DOHH2 (cell line): ENCODE measurements around the gene PQBP1.
"Not testable (repeated sequence)": the region's sequence is repeated elsewhere in the genome, so short reads cannot be mapped to it uniquely, and the experiment has no call there.

Experiments
- H3F3A ChIP-seq: fragments of 200-600 bp; sonication (generic), shearing (Covaris generic); 2 replicates; pipeline ENCODE4 v1.6.0; 2016; ENCODE audit warnings: antibody characterized with exemption, mild to moderate bottlenecking; ENCODE audit not compliant: control insufficient read depth, insufficient read depth
- H3K27ac ChIP-seq: fragments of 200-600 bp; sonication (generic); 2 replicates; pipeline ENCODE4 v1.5.1; 2014; ENCODE audit warnings: low read depth, mild to moderate bottlenecking, low read length, moderate library complexity
- H3K27me3 ChIP-seq: fragments of 200-600 bp; sonication (generic); 2 replicates; pipeline ENCODE4 v1.6.1; 2014; ENCODE audit warnings: mild to moderate bottlenecking, low read length, mixed read lengths; ENCODE audit not compliant: control insufficient read depth
- H3K36me3 ChIP-seq: fragments of 200-600 bp; sonication (generic); 2 replicates; pipeline ENCODE4 v1.6.1; 2014; ENCODE audit warnings: mild to moderate bottlenecking, low read length, moderate library complexity, mixed read lengths; ENCODE audit not compliant: control insufficient read depth
- H3K4me1 ChIP-seq: fragments of 200-600 bp; sonication (generic); 2 replicates; pipeline ENCODE4 v1.6.1; 2014; ENCODE audit warnings: mild to moderate bottlenecking, low read length, mixed read lengths; ENCODE audit not compliant: control insufficient read depth
- H3K4me2 ChIP-seq: fragments of 200-600 bp; sonication (generic); 2 replicates; pipeline ENCODE4 v1.6.0; 2014; ENCODE audit warnings: mild to moderate bottlenecking, low read length, moderate library complexity
- H3K4me3 ChIP-seq: fragments of 200-600 bp; sonication (generic); 2 replicates; pipeline ENCODE4 v1.5.1; 2014; ENCODE audit warnings: mild to moderate bottlenecking, low read length, mixed read lengths
- H3K79me2 ChIP-seq: fragments of 200-600 bp; sonication (generic); 2 replicates; pipeline ENCODE4 v1.6.1; 2014; ENCODE audit warnings: mild to moderate bottlenecking, low read length, mixed read lengths; ENCODE audit not compliant: control insufficient read depth
- H3K9me2 ChIP-seq: fragments of 200-600 bp; sonication (generic); replicated peaks from 2 replicates; pipeline ENCODE4 v1.6.1; 2014; ENCODE audit warnings: mild to moderate bottlenecking, low read length, mixed read lengths; ENCODE audit not compliant: control insufficient read depth
- H3K9me3 ChIP-seq: fragments of 200-600 bp; sonication (generic); 2 replicates; pipeline ENCODE4 v1.6.1; 2014; ENCODE audit warnings: antibody characterized with exemption, low read length, mixed read lengths; ENCODE audit not compliant: control insufficient read depth, insufficient read depth
- H4K20me1 ChIP-seq: fragments of 200-600 bp; sonication (generic); 2 replicates; pipeline ENCODE4 v1.6.0; 2014; ENCODE audit warnings: low read depth, mild to moderate bottlenecking, antibody characterized with exemption, low read length, moderate library complexity; ENCODE audit not compliant: control insufficient read depth, insufficient read depth
- EZH2phosphoT487 ChIP-seq: fragments of 200-600 bp; sonication (generic); IDR thresholded peaks from 2 replicates; pipeline ENCODE4 v1.6.1; 2017; ENCODE audit warnings: borderline replicate concordance, mild to moderate bottlenecking, antibody characterized with exemption, low read length, moderate library complexity, mixed read lengths
- TF ChIP-seq, protein P1 (sequence below): fragments of 200-600 bp; sonication (generic); IDR thresholded peaks from one replicate; pipeline ENCODE4 v1.5.1; 2014; ENCODE audit warnings: antibody characterized with exemption, mild to moderate bottlenecking, low read depth, low read length; ENCODE audit not compliant: poor library complexity, severe bottlenecking

The PQBP1 gene

DNA sequence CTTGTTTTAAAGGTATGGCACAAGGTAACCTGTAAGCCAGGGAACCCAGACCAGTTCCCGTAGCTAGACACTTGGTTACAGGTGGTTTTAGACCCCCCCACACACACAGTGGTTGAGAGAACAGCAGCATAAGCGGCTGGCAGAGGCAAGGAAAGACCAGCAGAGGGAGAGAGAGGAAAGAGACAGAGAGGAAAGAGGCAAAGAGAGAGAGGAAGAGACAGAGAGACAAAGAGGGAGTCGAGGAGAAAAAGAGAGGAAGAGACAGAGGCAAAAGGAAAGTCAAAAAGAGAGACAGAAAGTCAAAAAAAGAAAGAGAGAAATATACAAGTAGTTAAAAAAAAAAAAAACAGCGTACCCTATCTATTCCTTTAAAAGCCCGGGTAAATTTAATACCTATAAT, 42.8 kb upstream of the PQBP1 start:
- H3K9me2 ChIP-seq, result no peaks in the 10 kb centered on the region
- H3K27ac ChIP-seq, result no peak overlapping the region
- no peaks in the 10 kb centered on the region for H3F3A ChIP-seq
- no peak overlapping the region for H3K4me2 ChIP-seq
- H3K9me3 ChIP-seq, result no peaks in the 10 kb centered on the region
- no peaks in the 10 kb centered on the region for H3K79me2 ChIP-seq
- H3K36me3 ChIP-seq, result no peaks in the 10 kb centered on the region
- TF ChIP-seq EZH2phosphoT487, result no peak
- TF ChIP-seq, protein P1, sequence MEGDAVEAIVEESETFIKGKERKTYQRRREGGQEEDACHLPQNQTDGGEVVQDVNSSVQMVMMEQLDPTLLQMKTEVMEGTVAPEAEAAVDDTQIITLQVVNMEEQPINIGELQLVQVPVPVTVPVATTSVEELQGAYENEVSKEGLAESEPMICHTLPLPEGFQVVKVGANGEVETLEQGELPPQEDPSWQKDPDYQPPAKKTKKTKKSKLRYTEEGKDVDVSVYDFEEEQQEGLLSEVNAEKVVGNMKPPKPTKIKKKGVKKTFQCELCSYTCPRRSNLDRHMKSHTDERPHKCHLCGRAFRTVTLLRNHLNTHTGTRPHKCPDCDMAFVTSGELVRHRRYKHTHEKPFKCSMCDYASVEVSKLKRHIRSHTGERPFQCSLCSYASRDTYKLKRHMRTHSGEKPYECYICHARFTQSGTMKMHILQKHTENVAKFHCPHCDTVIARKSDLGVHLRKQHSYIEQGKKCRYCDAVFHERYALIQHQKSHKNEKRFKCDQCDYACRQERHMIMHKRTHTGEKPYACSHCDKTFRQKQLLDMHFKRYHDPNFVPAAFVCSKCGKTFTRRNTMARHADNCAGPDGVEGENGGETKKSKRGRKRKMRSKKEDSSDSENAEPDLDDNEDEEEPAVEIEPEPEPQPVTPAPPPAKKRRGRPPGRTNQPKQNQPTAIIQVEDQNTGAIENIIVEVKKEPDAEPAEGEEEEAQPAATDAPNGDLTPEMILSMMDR, result no peak
- H3K4me1 ChIP-seq, result no peaks in the 10 kb centered on the region
- H3K27me3 ChIP-seq, result no peaks in the 10 kb centered on the region
- H3K4me3 ChIP-seq, result no peak overlapping the region
- no peaks in the 10 kb centered on the region for H4K20me1 ChIP-seq

DNA sequence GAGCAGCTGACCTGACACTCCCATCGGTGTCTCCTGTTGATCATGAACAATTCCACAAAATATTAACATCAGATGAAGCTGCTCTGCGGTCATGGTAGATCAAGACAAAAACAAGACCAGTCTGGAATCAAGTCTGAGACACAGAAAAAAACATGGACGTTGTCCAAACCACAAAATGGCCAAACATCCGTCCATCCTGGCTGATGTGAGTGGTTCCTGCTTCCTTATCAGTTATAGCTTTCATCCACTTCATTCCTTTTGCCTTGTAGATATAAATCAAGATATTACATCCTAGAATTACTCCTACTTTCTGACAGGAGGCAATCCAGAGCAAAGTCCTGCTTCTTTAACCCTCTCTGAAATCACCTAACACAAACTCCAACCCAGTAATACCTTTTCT, 33.5 kb upstream of the PQBP1 start:
- no peak overlapping the region for H3K4me2 ChIP-seq
- no peak overlapping the region for H3K27ac ChIP-seq
- TF ChIP-seq, protein P1, result no peak
- no peak for TF ChIP-seq EZH2phosphoT487

DNA sequence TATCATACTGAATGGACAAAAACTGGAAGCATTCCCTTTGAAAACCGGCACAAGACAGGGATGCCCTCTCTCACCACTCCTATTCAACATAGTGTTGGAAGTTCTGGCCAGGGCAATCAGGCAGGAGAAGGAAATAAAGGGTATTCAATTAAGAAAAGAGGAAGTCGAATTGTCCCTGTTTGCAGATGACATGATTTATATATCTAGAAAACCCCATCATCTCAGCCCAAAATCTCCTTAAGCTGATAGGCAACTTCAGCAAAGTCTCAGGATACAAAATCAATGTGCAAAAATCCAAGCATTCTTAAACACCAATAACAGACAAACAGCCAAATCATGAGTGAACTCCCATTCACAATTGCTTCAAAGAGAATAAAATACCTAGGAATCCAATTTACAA, 25.7 kb upstream of the PQBP1 start:
- H4K20me1 ChIP-seq, H3K4me2 ChIP-seq, H3K9me2 ChIP-seq, H3K79me2 ChIP-seq, H3K4me1 ChIP-seq, H3F3A ChIP-seq, H3K9me3 ChIP-seq, H3K27ac ChIP-seq, H3K27me3 ChIP-seq, H3K36me3 ChIP-seq, H3K4me3 ChIP-seq: not testable (repeated sequence)

More for the DNA sequence above, 33.5 kb upstream of the PQBP1 start:
- H3K9me3 ChIP-seq, result no peaks in the 10 kb centered on the region
- no peaks in the 10 kb centered on the region for H3K36me3 ChIP-seq
- no peaks in the 10 kb centered on the region for H3K79me2 ChIP-seq
- no peak overlapping the region for H3K4me3 ChIP-seq
- H3K9me2 ChIP-seq, result no peaks in the 10 kb centered on the region
- H3K4me1 ChIP-seq, result no peaks in the 10 kb centered on the region
- no peaks in the 10 kb centered on the region for H4K20me1 ChIP-seq
- H3K27me3 ChIP-seq, result no peaks in the 10 kb centered on the region
- no peaks in the 10 kb centered on the region for H3F3A ChIP-seq

DNA sequence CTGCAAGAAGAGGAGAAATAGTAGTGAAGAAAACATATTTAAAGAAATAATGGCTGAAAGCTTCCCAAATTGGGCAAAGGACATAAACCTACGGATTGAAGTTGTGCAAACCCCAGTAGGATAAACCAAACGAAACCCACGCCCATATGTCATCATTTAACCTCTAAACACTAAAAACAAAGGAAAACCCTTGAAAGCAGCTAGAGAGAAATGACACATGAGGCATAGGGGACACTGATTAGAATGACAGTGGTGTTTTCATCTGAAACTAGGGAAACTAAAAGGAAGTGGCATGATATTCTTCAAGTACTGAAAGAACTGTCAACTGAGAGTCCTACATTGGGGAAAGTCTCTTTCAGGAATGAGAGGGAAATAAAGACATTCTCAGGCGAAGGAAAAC, 20.8 kb upstream of the PQBP1 start:
- not testable (repeated sequence) for H3F3A ChIP-seq, H3K4me3 ChIP-seq, H3K79me2 ChIP-seq, H3K27ac ChIP-seq, H3K4me2 ChIP-seq, H3K36me3 ChIP-seq, H3K9me2 ChIP-seq, H4K20me1 ChIP-seq, H3K9me3 ChIP-seq, H3K4me1 ChIP-seq, H3K27me3 ChIP-seq
